Dedifferentiated amniotic fluid mesenchymal stem cell (primary cell): ENCODE data around the gene MAN1A1.
A peak's percentile ranks its signal among the peaks of the same experiment; 100 is the strongest.
"Not testable (repeated sequence)": the region's sequence is repeated elsewhere in the genome, so short reads cannot be mapped to it uniquely, and the experiment has no call there.

ENCODE experiments used
- DNase-seq: peaks from one replicate; pipeline ENCODE4 v3.0.0-alpha.2; 2016; ENCODE audit errors: extremely low spot score

The MAN1A1 gene

DNA sequence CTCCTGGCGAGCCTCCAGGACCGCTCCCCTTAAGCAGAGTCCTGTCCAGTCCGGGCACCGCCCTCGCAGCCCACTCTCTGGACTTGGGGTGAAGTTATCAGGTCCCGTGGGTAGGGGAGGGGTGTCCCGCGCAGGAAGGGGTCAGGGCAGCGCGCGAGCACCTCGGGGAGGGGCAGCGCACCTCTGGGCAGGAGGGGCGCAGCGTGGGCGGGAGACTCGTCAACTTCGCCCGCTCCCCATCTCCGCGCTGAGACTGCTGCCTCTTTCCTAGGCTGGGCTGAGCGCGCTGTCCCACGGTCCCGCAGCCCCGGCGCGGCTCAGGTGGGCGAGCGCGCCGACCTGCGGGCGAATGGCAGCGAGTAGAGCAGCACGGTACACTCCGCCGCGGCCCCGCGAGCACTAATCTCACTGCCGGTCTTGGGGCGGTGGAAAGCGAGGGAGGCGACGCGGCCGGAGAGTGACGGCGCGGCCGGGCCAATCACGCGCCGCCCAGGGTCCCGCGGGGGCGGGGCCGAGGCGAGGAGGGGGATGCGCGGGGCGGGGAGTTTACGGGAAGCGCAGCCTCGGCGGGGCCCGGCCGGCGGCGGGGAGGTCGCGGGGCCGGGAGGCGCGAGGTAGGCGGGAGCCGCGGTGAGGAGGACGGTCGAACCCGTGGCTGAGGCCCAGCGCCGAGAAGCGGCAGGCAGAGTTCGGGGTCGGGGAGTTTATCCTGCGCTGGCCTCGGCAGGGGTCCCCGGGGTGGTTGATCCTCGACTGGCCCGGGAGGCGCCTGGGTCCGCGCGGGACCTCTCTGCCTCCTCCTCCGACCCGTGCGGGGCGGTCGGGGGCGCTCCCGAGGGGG, at the start of gene MAN1A1:
Gene MAN1A1 (minus strand): TSS at position 401 of the 841 bp plus-strand sequence. CDS start 696 bp downstream, outside the sequence.
- peak; percentile 77 for DNase-seq

DNA sequence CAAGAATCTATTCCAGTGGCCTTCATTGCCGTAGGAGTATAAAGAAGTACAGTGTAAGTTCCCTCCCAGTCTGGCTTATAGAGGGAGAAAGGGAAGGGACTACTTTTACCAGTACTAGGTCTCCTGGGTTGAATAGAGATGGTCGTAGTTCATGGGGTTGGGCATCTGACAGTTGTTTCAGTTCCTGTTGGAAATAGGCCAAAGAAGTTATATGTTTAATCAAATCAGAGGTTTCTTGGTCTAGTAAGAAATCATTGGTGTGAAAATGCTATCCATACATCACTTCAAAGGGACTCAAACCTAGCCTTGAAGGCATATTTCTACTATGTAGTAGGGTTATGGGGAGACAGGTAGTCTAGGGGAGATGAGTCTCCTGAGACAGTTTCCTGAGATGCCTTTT, 45.6 kb upstream of the MAN1A1 start:
- no peak for DNase-seq

DNA sequence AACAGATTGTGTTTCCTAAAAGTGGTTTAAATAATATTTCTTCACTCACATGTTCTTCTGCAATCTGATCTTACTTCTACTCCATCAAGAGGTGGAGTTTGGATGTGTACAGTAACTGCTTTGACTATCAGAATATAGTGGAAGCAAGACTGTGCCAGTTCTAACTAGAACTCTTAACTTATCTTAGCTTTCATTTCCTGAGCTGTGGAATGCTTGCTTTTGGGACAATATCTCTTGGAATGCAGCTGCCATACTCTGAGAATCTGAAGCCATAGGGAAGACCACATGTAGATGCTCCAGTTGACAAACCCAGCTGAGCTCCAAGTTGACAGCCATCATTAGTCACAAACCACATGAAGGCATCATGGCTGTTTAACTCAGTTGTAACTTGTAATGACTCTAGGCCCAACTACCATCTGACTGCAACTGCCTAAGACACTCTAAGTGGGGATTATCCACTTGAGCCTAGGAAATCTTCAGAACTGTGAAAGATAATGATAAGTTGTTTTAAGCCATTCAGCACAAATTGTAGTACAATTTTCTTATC, 40.8 kb upstream of the MAN1A1 start:
- no peak for DNase-seq

DNA sequence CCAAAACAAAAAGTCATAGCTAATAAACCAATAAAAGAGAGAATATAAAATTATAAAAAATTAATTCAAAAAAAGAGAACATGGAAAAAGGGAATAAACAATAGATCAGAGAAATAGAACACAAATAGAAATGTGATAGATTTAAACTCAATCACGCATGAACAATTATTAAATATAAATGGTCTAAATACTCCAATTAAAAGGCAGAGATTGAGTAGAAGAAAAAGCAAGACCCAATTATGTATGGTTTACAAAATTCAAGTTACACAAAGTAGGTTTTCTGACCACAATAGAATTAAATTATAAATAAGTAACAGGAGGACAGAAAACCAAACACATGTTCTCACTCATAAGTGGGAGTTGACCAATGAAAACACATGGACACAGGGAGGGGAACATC, 36.4 kb upstream of the MAN1A1 start:
- no peak for DNase-seq

DNA sequence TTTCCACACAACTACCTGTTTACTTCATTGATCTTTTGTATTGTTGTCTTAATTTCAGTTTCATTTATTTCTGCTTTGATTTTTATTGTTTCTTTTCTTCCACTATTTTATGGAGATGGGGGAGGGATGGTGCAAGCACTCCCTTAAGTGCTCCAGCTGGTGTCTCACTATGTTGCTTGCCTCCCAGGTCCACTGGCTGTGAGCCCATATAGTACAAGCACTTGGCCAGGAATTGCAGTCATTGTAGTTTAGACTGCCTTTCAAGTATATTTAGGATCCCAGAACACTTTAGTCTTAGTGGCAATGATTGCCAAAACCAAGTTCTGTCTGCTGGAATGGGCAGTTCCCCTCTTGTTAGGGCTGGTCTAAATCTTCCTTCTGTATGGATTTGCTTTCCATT, 34.9 kb upstream of the MAN1A1 start:
- DNase-seq = no peak

DNA sequence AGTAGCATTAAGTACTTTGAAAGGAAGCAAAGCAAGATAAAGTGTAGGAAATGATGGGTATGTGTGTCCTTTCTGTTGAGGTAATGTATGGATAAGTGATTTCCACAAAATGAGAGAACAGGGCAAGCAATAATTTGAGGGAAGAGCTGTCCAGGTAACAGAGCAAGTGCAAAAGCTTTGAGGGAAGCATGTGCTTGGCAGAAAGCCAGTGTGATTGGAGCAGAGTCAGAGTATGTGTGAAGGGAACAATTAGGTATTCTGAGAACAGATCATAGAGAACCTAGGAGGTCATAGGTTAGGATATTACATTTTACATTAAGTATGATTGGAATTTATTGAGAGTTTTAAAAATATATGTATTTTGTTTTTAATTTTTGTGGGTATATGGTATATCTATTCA, 30.2 kb upstream of the MAN1A1 start:
- no peak for DNase-seq

DNA sequence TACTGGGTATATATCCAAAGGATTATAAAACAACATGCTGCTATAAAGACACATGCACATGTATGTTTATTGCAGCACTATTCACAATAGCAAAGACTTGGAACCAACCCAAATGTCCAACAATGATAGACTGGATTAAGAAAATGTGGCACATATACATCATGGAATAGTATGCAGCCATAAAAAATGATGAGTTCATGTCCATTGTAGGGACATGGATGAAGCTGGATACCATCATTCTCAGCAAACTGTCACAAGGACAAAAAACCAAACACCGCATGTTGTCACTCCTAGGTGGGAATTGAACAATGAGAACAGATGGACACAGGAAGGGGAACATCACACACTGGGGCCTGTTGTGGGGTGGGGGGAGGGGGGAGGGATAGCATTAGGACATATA, 27.5 kb upstream of the MAN1A1 start:
- not testable (repeated sequence) for DNase-seq

DNA sequence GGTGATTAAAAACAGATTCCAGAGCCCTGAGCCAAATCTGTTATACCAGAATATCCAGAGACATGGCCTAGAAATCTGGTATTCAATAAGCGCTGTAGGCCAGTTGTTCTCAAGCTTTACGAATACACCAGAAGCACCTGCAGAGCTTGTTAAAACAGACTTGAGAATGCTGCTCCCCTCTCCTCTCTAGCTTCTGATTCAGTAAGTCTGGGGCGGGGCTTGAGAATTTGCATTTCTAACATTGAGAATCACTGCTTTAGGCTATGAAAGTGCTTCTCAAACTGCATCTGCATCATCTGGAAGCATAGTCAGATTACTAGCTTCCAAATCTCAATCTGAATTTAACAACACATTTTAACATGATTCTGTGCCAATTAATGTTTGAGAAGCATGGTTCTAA, 20.5 kb upstream of the MAN1A1 start:
- no peak for DNase-seq

DNA sequence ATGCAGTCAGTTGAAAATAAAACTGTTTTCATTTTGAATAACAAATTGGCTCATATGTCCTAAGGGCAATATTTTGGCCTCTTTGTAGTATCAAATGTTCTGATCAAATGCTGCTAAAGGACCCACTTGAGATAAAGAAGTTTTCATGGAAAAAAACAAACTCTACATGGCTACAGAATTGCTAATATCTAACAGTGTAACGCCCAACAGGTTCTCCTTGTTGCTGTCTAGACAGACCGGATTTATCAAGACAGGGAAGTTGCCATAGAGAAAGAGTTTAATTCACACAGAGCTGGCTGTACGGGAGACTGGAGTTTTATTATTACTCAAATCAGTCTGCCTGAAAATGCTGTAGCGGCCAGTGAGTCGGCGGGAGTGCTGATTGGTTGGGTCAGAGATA, 19.4 kb upstream of the MAN1A1 start:
- no peak for DNase-seq

DNA sequence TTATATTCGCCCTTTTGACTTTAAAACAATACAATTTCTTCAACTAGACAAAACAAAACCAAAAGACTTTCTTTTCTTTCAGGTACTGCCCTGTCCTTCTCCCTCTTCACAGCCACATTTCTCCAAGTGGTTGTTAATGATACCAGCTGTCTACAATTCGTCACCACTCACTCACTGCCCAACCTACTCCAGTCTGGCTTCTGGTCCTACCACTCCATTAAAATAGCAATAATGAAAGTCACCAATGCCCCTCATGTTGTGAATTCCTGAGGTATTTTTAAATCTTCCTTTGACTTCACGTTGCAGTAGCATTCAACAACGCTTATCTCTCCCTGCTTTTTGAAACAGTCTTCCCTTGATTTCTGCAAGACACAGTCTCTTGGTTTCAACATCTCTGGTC, 11.6 kb upstream of the MAN1A1 start:
- DNase-seq = no peak

DNA sequence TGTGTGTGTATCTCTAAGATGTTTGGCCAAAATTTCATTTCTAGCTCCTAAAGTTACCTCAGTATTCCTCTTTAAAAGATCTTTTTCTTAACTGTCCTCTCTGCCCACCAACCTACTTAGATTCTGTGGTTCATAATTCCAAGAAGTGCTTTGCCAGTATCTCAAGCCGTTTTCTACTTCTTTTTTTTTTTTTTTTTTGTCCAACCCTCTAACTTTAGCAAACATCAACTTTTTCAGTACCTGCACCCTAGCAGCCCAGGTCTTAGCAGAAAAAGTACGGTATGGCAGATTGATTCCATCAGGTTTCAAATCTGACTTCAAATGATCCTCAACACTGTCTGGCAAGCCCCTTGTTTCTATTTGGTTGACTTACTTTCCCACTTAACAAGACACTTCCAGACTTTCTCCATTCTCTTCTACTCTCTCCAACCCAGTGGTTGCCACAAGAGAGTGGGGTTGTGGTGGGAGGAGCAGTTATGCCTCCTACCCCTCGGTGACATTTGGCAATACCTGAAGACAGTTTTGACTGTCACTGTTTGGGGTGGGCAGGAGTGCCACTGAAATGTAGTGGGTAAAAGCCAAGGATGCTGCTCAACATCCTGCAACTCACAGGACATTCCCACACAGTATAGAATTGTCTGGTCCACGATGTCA, 10.8 kb upstream of the MAN1A1 start:
- DNase-seq = no peak

DNA sequence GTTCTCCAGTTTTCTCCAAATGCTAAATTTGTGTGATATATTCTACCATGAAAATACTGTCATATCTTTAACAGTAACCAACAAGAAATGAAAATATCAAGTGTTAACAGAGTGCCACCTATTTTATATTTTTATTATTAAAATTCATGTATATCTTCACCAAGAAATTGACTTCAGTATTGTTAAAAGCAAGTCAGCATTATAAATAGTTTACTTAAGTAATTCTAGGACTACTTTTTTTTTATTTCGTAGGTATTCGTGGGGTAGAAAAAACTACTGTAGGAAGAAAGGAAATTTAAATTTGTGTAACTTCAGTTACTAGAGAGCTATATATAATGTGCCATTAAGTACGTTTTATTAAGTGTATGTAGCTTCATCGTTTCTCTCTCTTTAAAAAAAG, 6.3 kb upstream of the MAN1A1 start:
- DNase-seq = no peak

DNA sequence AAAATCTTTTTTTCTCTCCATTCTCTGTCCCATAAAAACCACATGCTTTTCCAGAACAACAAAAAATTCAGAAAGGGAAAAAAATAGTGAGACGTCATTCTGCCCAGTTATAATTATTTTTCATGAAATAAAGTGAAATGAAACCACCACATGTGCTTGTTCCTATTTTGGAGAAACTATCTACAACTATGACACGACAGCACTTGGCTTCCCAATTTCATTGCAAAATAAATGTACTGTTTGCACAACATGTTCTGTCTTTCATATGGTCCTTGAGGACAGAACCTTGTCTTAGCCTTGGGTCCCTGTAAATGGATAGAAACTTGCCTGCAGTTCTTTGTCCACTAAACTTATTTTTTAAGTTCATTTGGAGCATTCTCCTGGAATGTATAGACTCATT, 5.6 kb upstream of the MAN1A1 start:
- no peak for DNase-seq

DNA sequence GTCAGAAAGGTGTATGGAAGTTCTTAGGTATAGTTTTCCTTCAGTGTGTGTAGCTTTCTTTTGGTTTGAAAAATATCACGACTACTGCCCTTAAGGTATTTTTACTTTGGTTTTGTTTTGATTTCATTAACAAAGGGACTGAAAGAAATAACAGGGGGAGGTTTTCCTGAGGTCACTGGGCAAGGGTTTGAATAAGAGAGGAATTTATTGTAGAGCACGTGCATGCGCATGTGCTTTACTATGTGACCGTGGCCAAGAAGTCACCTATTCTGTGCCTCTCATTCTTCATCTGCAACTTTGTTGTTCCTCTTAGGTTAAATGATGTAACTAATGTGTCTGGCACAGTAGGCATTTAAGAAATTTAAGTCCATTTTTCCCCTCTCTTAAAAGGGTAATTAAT, 4.1 kb upstream of the MAN1A1 start:
- no peak for DNase-seq

DNA sequence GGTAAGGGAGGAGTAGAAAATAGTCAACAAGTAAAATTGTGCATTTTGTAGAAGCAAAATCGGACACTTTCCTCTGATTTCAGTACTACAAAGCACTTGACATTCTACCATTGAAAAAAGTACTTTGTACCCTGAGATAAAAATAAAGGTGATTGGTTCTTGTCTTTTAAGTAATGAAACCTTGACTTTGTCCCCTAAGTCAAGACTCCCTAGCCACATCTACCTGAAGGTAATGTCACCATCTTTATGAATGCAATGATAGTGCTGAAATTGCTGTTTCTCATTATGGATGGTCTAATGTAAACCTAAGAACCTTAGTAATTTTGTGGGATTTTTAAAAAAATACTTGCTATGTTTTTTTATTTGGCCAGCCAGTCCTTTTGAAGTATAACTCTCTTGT, 2.4 kb upstream of the MAN1A1 start:
- no peak for DNase-seq

DNA sequence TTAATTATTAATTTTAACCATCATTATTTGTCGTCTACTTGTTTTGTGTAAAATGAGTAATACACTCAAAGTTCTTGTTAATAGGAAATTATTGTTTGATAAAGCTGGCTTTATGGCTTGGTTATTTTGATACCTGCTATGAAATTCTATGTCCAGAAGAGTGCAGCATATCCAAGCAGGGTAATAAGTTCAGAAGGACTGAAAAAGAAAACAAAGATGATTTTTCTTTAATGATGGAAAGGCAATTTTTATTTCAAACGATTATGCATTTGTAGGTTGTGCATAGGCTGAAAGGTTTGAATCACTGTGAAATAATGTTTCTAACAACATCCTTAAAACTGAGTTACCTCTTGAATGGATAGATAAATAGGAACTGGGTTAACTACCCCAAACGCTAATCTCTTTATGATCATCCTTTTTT, 1.4 kb upstream of the MAN1A1 start:
- peak; percentile 57 for DNase-seq

DNA sequence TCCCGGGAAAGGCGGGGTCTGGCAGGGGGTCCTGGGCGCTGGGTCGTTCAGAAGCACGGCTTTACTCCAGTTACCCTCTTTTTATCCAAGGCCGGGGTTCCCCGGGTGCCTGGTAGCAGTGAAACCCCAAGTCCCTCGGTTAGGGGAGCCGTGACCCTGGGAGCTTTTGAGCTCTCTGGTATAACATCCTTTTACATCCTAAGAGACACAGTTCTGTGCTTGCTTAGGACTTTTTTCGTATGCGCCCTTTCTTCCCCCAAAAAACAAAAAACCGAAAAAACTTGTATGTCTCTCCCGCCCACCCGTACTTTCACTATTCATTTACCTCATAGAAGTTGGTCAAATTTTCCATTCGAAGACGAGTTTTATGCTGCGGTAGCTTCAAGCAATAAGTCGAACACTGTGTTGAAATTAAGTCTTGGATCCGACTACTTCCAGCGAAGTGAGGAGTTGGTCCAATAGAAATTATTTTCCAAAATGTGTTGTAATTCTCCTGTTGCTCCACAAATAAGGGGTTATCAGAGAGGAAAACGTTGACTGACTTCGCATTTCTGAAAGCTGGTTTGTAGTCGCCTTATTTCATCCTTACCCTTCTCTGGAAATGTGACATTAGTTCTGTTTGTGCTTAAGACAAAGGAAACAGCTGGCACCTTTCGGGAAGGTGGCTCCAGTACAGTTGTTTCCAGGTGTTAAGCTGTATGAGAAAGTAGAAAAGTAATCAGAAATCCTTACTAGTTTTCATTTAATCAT, 816 bp upstream of the MAN1A1 start:
- peak; percentile 81 for DNase-seq

DNA sequence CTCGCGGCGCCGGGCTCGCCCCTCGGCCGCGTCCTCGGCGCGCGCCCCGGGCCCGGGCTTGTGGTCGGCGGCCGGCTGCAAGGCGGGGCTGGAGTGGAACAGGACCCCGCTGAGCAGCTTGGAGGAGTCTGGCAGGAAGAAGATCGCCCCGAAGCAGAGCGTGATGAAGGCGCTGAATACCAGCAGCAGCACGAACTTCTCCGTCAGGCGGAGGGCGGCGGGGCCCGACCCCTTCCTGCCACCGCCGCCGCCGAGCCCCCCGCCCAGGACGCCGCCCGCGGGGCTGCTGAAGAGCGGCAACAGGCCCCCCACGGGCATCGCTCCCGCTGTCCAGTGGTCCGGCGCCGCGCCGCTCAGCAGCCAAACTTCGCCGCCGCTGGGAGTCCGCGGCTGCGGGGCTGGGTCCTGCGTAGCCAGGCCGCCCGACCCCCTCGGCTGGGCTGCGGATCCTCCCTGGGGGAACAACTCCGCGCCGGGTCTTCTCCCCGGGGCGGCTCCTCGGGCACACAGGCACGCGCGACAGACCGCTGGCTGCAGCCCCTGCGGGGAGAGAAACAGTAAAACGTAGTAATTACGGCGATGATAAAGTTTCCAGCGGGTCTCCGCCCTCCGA, 707 bp downstream of the MAN1A1 start:
- no peak for DNase-seq

DNA sequence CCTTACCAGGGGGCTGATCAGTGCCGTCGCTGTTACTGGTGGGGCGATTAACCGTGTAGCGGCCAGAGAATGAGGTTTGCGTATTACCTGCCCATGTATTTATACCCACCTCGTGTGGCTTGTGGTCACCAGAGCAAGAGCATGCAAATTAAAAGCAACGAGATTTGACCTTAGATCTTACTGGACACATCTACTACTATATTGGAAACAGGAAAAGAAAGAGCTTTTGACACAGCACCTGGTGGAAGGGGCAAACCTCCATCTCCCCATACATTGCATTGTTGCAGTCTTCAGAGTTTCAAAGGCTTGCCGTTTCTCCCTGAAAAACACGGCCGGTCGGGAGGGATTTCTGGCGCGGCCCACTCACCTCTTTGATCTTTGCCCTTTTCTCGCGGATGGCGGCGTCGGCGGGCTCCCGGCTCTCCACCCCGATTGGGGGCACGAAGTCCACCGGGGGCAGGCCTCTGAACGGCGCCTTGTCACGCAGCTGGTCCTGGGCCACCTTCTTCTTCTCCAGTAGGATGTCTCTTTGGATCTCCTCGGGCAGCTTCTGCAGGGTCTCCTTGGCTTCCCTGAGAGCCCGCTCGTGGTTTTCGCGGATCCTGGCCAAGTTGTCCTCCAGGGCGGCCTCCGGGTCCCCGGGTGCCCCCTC, 1.3 kb downstream of the MAN1A1 start:
- no peak for DNase-seq

DNA sequence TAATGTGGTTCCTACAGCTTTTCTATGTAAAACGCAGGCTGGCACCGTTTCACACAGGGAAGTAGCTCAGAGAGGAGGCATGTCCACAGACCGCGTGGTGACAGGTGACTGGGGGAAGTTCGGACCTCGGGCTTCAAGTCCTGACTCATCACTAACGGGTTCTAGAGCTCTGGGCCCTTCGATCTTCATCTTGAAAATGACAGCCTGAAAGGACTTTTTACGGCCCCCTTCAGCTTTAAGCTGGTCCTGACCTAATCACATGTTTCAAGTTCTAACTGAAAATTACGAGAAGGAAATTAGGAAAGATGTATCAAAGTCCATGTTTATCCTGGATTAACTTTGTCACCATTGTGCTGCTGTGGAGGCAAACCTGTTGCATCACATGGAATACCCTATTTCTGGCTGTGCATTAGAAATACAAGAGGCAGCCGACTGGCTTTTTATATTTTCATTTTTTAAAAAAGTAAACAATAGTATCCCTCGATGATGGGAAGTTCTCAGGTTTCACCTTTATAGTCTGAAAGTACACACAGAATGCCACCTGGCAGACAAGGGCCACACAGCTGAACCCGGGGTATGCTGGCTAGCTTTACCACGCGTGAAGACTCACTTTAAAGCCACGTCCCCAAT, 2.0 kb downstream of the MAN1A1 start:
- DNase-seq = no peak

DNA sequence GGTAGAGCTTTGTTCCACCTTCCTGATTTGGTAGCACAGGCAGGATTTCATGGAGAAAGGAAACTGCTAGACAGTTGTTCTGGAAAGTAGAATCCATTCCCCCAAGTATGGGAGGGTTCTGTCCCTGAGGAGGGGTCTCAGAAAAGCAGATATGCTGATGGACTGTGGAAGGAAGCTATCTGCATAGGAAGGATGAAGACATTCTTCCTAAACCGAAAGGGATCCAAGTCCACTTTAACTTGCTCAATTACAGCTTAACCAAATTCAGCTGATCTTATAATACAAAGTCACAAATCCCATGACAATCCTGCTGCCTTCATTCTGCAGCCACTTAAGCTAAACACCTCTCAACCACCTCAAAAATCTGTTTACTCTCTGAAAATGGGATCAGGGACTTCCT, 2.6 kb downstream of the MAN1A1 start:
- no peak for DNase-seq
